Measurements from ENCODE around the gene TCF7L1. TPM values are rescaled to one million over a fixed set of nuclear protein-coding genes. Genes with fewer than 3 reads are reported as not detected.

Gene TCF7L1
- total and polyA plus RNA-seq, 2 donors (not counting 3 experiments of a cell fraction or from before 2014, with no cell fraction given), result 9.6 to 17.4 TPM

DNA sequence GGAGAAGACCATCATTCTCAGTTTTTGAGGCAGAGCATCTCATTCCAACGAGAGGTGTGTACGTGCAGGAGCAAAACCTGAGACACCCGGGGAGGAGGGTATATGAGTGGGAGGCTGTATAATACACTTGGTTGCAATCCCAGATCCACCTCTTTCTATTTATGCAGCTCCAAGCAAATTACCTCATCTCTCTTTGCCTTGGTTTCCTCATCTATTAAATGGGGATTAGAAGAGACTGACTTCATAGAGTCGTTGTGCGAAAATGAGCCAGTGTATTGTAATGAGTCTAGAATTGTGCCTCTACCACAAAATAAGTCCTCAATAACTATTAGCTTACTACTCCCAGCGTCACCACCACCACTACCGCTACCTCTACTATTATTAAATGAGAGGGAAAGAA lies 154.5 kb downstream of the TCF7L1 start:
- CTCF ChIA-PET, result interaction anchor here (1.1 to 10.3 kb wide), 8 partner anchors 10 to 221 kb away, joined by 3 to 150 read pairs (median 6); partner anchors contain the start of gene TCF7L1
- no peak overlapping the region for H3K9ac ChIP-seq (replicated peaks; ENCODE audit: extremely low read depth, insufficient read depth, low read length)
- TF ChIP-seq POLR2A (IDR thresholded peaks at IDR 0.05; ENCODE audit: low read depth, low read length), result no peak
- no peak for TF ChIP-seq FOS (IDR thresholded peaks at IDR 0.05; ENCODE audit: borderline replicate concordance, insufficient read depth, low read length)
- TF ChIP-seq JUN (IDR thresholded peaks at IDR 0.05; ENCODE audit: borderline replicate concordance, insufficient read depth, insufficient read length, low read depth), result no peak
- TF ChIP-seq POLR2AphosphoS5 (IDR thresholded peaks at IDR 0.05; ENCODE audit: insufficient read depth, low read depth, low read length), result no peak
- TF ChIP-seq CTCF (IDR thresholded peaks at IDR 0.05; ENCODE audit: extremely low read depth in 1 of 2, insufficient read depth in 1 of 2, low read depth in 1 of 2, low read length in 2 of 2), result no peak
- no peak for TF ChIP-seq GATA2 (IDR thresholded peaks at IDR 0.05; ENCODE audit: insufficient read depth, insufficient read length, low read depth, low read length)
- TF ChIP-seq MAX (IDR thresholded peaks at IDR 0.05; ENCODE audit: insufficient read depth, insufficient read length), result no peak
- no peak for TF ChIP-seq EZH2 (IDR thresholded peaks at IDR 0.05; ENCODE audit: borderline replicate concordance, low read depth, low read length, severe bottlenecking)
- no peak for TF ChIP-seq MYC (IDR thresholded peaks at IDR 0.05; ENCODE audit: low read depth, low read length)
- no peak for DNase-seq (ENCODE audit: low read depth, low spot score)
- H3K79me2 ChIP-seq (ENCODE audit: control insufficient read depth, insufficient read depth, low read length), result no peaks in the 10 kb centered on the region
- no peak overlapping the region for H3K4me3 ChIP-seq (replicated peaks in 1 of 3; ENCODE audit: insufficient read depth in 1 of 3, low read depth in 1 of 3, low read length in 3 of 3)
- no peak overlapping the region for H2AFZ ChIP-seq (ENCODE audit: low read depth, low read length)
- no peaks in the 10 kb centered on the region for H3K9me1 ChIP-seq (replicated peaks; ENCODE audit: control insufficient read depth, extremely low read depth, insufficient read depth, low read length)
- POLR2A ChIA-PET, result no interaction called here
- H3K4me1 ChIP-seq (ENCODE audit: control insufficient read depth, extremely low read depth, insufficient read depth, low read length), result no peaks in the 10 kb centered on the region
- intact Hi-C loops (cut with micrococcal nuclease) (no loop called here), dilution Hi-C loops (cut with MboI; ENCODE audit: extremely low pct_ligation_motif_present, low sequenced_read_pairs) (no loop called here)
- FAIRE-seq, result no peak
- no peak overlapping the region for H3K27ac ChIP-seq (ENCODE audit: insufficient read depth, low read depth, low read length)
- H3K27me3 ChIP-seq (ENCODE audit: control insufficient read depth in 2 of 2, insufficient read depth in 2 of 2, low read length in 2 of 2), result no peaks in the 10 kb centered on the region
- no peak overlapping the region for H3K4me2 ChIP-seq (ENCODE audit: insufficient read depth, low read length)
- H3K36me3 ChIP-seq (ENCODE audit: control insufficient read depth in 2 of 2, extremely low read depth in 1 of 2, insufficient read depth in 2 of 2, low read length in 2 of 2), result peaks cover 0 to 1% of the 10 kb centered on the region in 2 experiments
- no peaks in the 10 kb centered on the region for H4K20me1 ChIP-seq (replicated peaks; ENCODE audit: control insufficient read depth, extremely low read depth, insufficient read depth, low read length)
- H3K9me3 ChIP-seq (replicated peaks; ENCODE audit: control insufficient read depth, insufficient read depth, low read length), result no peaks in the 10 kb centered on the region
- no TSS peak for BruUV-seq (replicated peaks)

Data from endothelial cell of umbilical vein (primary cell).